Measurements from ENCODE around the gene CLIC3. TPM values are rescaled to one million over a fixed set of nuclear protein-coding genes. Genes with fewer than 3 reads are reported as not detected.

The CLIC3 gene
- total and polyA plus RNA-seq, 2 donors (not counting 1 experiment from before 2014, with no cell fraction given): 1.1 to 1.9 TPM

- no peak for ATAC-seq (ENCODE audit: low read depth)
- intact Hi-C loops (cut with micrococcal nuclease): no loop called here
- CTCF ChIA-PET: no interaction called here
- no peaks in the 10 kb centered on the region for H4K20me1 ChIP-seq (ENCODE audit: control insufficient read depth, insufficient read depth, low read length, poor library complexity, severe bottlenecking)
- POLR2A ChIA-PET: no interaction called here
- H3K79me2 ChIP-seq (ENCODE audit: control insufficient read depth, insufficient read depth, low read length): no peaks in the 10 kb centered on the region
- H3K4me2 ChIP-seq (replicated peaks; ENCODE audit: low read depth, low read length, poor library complexity, severe bottlenecking): no peak overlapping the region
- H3K27me3 ChIP-seq (replicated peaks in 1 of 4; ENCODE audit: control extremely low read depth in 1 of 4, control insufficient read depth in 3 of 4, insufficient read depth in 4 of 4, low read length in 3 of 4): no peaks in the 10 kb centered on the region
- 97% methylated on average over 16 of the region's 16 CpGs for WGBS (ENCODE audit: insufficient coverage)
- Mint-ChIP-seq H3K9me3 (ENCODE audit: insufficient read depth) (no peaks in the 10 kb centered on the region), H3K27ac (no peak overlapping the region), H3K27me3 (no peaks in the 10 kb centered on the region), H3K4me3 (no peak overlapping the region), H3K4me1 (no peaks in the 10 kb centered on the region)
- DNase-seq: no peak
- no peaks in the 10 kb centered on the region for H3K4me1 ChIP-seq (ENCODE audit: control insufficient read depth in 2 of 2, insufficient read depth in 2 of 2, low read length in 2 of 2)
- H3K36me3 ChIP-seq (replicated peaks in 1 of 2; ENCODE audit: control extremely low read depth in 1 of 2, control insufficient read depth in 1 of 2, extremely low read depth in 1 of 2, insufficient read depth in 2 of 2, low read length in 1 of 2): peaks cover 1 to 5% of the 10 kb centered on the region in 2 experiments
- TF ChIP-seq EZH2 (IDR thresholded peaks at IDR 0.05; ENCODE audit: borderline replicate concordance, insufficient read depth, low read depth, low read length, poor library complexity, severe bottlenecking) (no peak), CTCF (IDR thresholded peaks at IDR 0.05) (no peak)
- no peak overlapping the region for H2AFZ ChIP-seq (ENCODE audit: insufficient read depth, low read depth, low read length, poor library complexity, severe bottlenecking)
- H3K27ac ChIP-seq (ENCODE audit: low read length in 2 of 2): no peak overlapping the region
- H3K9ac ChIP-seq (ENCODE audit: low read length): no peak overlapping the region
- no peak overlapping the region for H3K4me3 ChIP-seq (ENCODE audit: control extremely low read depth in 1 of 5, extremely low read depth in 1 of 5, insufficient read depth in 1 of 5, low read depth in 2 of 5, low read length in 4 of 5)
- H3K9me3 ChIP-seq (ENCODE audit: control extremely low read depth in 1 of 3, control insufficient read depth in 2 of 3, insufficient read depth in 1 of 3, low read length in 2 of 3): no peaks in the 10 kb centered on the region
Observed at GRCh38 chr9:137016436-137016835, 20.1 kb upstream of the CLIC3 start.

DNA sequence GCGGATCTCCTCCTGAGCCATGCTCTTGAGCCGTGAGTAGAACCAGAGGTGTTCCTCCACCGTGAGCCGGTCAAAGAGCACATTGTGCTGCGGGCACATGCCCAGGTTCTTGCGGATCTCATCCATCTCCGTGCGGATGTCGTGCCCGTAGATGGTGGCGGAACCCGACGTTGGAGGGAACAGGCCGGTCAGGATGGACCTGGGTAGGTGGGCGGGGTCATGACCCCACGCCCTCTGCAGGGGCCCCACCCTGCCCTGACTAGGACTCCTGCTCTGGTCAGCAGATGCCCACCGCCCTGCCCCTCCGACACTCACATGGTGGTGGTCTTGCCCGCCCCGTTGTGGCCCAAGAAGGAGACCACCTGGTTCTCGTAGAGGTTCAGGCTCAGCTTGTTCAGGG lies 19.6 kb upstream of the CLIC3 start:
- intact Hi-C loops (cut with micrococcal nuclease): no loop called here
- Mint-ChIP-seq H3K9me3 (ENCODE audit: insufficient read depth) (no peaks in the 10 kb centered on the region), H3K4me1 (no peaks in the 10 kb centered on the region), H3K27ac (no peak overlapping the region), H3K27me3 (no peaks in the 10 kb centered on the region), H3K4me3 (no peak overlapping the region)
- no peak overlapping the region for H3K9ac ChIP-seq (ENCODE audit: low read length)
- H3K79me2 ChIP-seq (ENCODE audit: control insufficient read depth, insufficient read depth, low read length): no peaks in the 10 kb centered on the region
- H3K27me3 ChIP-seq (replicated peaks in 1 of 4; ENCODE audit: control extremely low read depth in 1 of 4, control insufficient read depth in 3 of 4, insufficient read depth in 4 of 4, low read length in 3 of 4): no peaks in the 10 kb centered on the region
- H3K4me2 ChIP-seq (replicated peaks; ENCODE audit: low read depth, low read length, poor library complexity, severe bottlenecking): no peak overlapping the region
- H3K36me3 ChIP-seq (replicated peaks in 1 of 2; ENCODE audit: control extremely low read depth in 1 of 2, control insufficient read depth in 1 of 2, extremely low read depth in 1 of 2, insufficient read depth in 2 of 2, low read length in 1 of 2): peaks cover 1 to 5% of the 10 kb centered on the region in 2 experiments
- TF ChIP-seq CTCF (IDR thresholded peaks at IDR 0.05) (no peak), EZH2 (IDR thresholded peaks at IDR 0.05; ENCODE audit: borderline replicate concordance, insufficient read depth, low read depth, low read length, poor library complexity, severe bottlenecking) (no peak)
- no peak overlapping the region for H3K4me3 ChIP-seq (ENCODE audit: control extremely low read depth in 1 of 5, extremely low read depth in 1 of 5, insufficient read depth in 1 of 5, low read depth in 2 of 5, low read length in 4 of 5)
- CTCF ChIA-PET: no interaction called here
- no peak overlapping the region for H3K27ac ChIP-seq (ENCODE audit: low read length in 2 of 2)
- 97% methylated on average over 21 of the region's 21 CpGs for WGBS (ENCODE audit: insufficient coverage)
- no peaks in the 10 kb centered on the region for H3K9me3 ChIP-seq (ENCODE audit: control extremely low read depth in 1 of 3, control insufficient read depth in 2 of 3, insufficient read depth in 1 of 3, low read length in 2 of 3)
- POLR2A ChIA-PET: no interaction called here
- no peaks in the 10 kb centered on the region for H3K4me1 ChIP-seq (ENCODE audit: control insufficient read depth in 2 of 2, insufficient read depth in 2 of 2, low read length in 2 of 2)
- DNase-seq (no peak), ATAC-seq (ENCODE audit: low read depth) (no peak)
- no peak overlapping the region for H2AFZ ChIP-seq (ENCODE audit: insufficient read depth, low read depth, low read length, poor library complexity, severe bottlenecking)
- H4K20me1 ChIP-seq (ENCODE audit: control insufficient read depth, insufficient read depth, low read length, poor library complexity, severe bottlenecking): no peaks in the 10 kb centered on the region

Measured in B cell (primary cell).